KMS-11 (cell line): ENCODE results near the gene DIPK1B.

Source experiments
- H2AFZ ChIP-seq: fragments of 200-600 bp; sonication (generic); 2 replicates; pipeline ENCODE4 v1.6.1; 2016; ENCODE audit warnings: antibody characterized with exemption, mixed run types, low read depth
- H3K27ac ChIP-seq: fragments of 200-600 bp; sonication (generic); 2 replicates; pipeline ENCODE4 v1.6.1; 2016; ENCODE audit warnings: mild to moderate bottlenecking, mixed run types
- H3K27me3 ChIP-seq: fragments of 200-600 bp; sonication (generic); 2 replicates; pipeline ENCODE4 v1.6.1; 2017; ENCODE audit warnings: mild to moderate bottlenecking, low read depth, mixed run types, moderate library complexity; ENCODE audit not compliant: insufficient read depth
- H3K36me3 ChIP-seq: fragments of 200-600 bp; sonication (generic); 2 replicates; pipeline ENCODE4 v1.6.1; 2017; ENCODE audit warnings: mild to moderate bottlenecking, mixed run types; ENCODE audit not compliant: insufficient read depth
- H3K4me1 ChIP-seq: fragments of 200-600 bp; sonication (generic); 2 replicates; pipeline ENCODE4 v1.6.1; 2016; ENCODE audit warnings: mild to moderate bottlenecking, low read depth, mixed run types; ENCODE audit not compliant: poor library complexity, severe bottlenecking
- H3K4me2 ChIP-seq: fragments of 200-600 bp; sonication (generic); 2 replicates; pipeline ENCODE4 v1.7.0; 2016; ENCODE audit warnings: mild to moderate bottlenecking, mixed run types
- H3K4me3 ChIP-seq: fragments of 200-600 bp; sonication (generic); IDR thresholded peaks from 2 replicates; pipeline ENCODE4 v1.6.1; 2017; ENCODE audit warnings: low read depth, low read length, mixed read lengths; ENCODE audit not compliant: insufficient read depth
- H3K79me2 ChIP-seq: fragments of 200-600 bp; sonication (generic); 2 replicates; pipeline ENCODE4 v1.6.1; 2016; ENCODE audit warnings: low read depth, mixed run types; ENCODE audit not compliant: insufficient read depth
- H3K9ac ChIP-seq: fragments of 200-600 bp; sonication (generic); 2 replicates; pipeline ENCODE4 v1.6.1; 2016; ENCODE audit warnings: mild to moderate bottlenecking, mixed run types
- H4K20me1 ChIP-seq: fragments of 200-600 bp; sonication (generic); 2 replicates; pipeline ENCODE4 v1.6.1; 2016; ENCODE audit warnings: mild to moderate bottlenecking, mixed run types; ENCODE audit not compliant: insufficient read depth
- CTCF ChIP-seq: fragments of 200-600 bp; sonication (generic); conservative IDR thresholded peaks from 2 replicates; pipeline ENCODE4 v1.6.1; 2017; ENCODE audit warnings: low read depth, mild to moderate bottlenecking, antibody characterized with exemption, low read length, moderate library complexity, mixed read lengths

DIPK1B gene

GRCh38 chr9:136747161-136748060 is 35.0 kb downstream of the DIPK1B start:
- Histone ChIP-seq H3K36me3 (no peaks in the 10 kb centered on the region), H3K79me2 (no peaks in the 10 kb centered on the region), H3K4me2 (no peak overlapping the region), H3K4me3 (no peak overlapping the region), H3K27me3 (peaks cover 94% of the 10 kb centered on the region), H3K9ac (no peak overlapping the region), H3K4me1 (no peaks in the 10 kb centered on the region), H2AFZ (no peak overlapping the region), H3K27ac (no peak overlapping the region), H4K20me1 (no peaks in the 10 kb centered on the region)
- TF ChIP-seq CTCF, result no peak

GRCh38 chr9:136748201-136748600 is 35.8 kb downstream of the DIPK1B start, which contains the start of gene LCN6:
Gene LCN6, minus strand, starts transcription at chr9:136748525. Its CDS starts 42 bp downstream, at chr9:136748483.
- H3K4me3 ChIP-seq, result no peak within 1 kb of the TSS
- H3K36me3 ChIP-seq, result no peaks in the 10 kb centered on the region
- H3K27ac ChIP-seq, result no peak within 1 kb of the TSS
- H2AFZ ChIP-seq, result no peak within 1 kb of the TSS
- no peak within 1 kb of the TSS for H3K9ac ChIP-seq
- H4K20me1 ChIP-seq, result no peaks in the 10 kb centered on the region
- no peak for TF ChIP-seq CTCF
- H3K4me1 ChIP-seq, result no peaks in the 10 kb centered on the region
- no peak within 1 kb of the TSS for H3K4me2 ChIP-seq
- H3K27me3 ChIP-seq, result peaks cover 90% of the 10 kb centered on the region
- no peaks in the 10 kb centered on the region for H3K79me2 ChIP-seq

GRCh38 chr9:136748666-136749611 is 36.6 kb downstream of the DIPK1B start:
- Histone ChIP-seq H3K27ac (no peak overlapping the region), H4K20me1 (no peaks in the 10 kb centered on the region), H3K9ac (no peak overlapping the region), H2AFZ (no peak overlapping the region), H3K79me2 (no peaks in the 10 kb centered on the region), H3K4me3 (no peak overlapping the region), H3K4me2 (no peak overlapping the region), H3K36me3 (no peaks in the 10 kb centered on the region), H3K27me3 (peaks cover 86% of the 10 kb centered on the region), H3K4me1 (no peaks in the 10 kb centered on the region)
- no peak for TF ChIP-seq CTCF

- Histone ChIP-seq H3K9ac (no peak overlapping the region), H3K4me3 (no peak overlapping the region), H3K4me1 (no peaks in the 10 kb centered on the region), H3K36me3 (no peaks in the 10 kb centered on the region), H3K27ac (no peak overlapping the region), H3K27me3 (peaks cover 72% of the 10 kb centered on the region), H3K79me2 (no peaks in the 10 kb centered on the region), H3K4me2 (no peak overlapping the region), H2AFZ (no peak overlapping the region), H4K20me1 (no peaks in the 10 kb centered on the region)
- no peak for TF ChIP-seq CTCF
Measured at GRCh38 chr9:136750526-136750925, 38.2 kb downstream of the DIPK1B start.
